Caco-2 (cell line): ENCODE measurements around the gene AFTPH. TPM values are rescaled to one million over a fixed set of nuclear protein-coding genes. Genes with fewer than 3 reads are reported as not detected.
A peak's percentile ranks its signal among the peaks of the same experiment; 100 is the strongest.

ENCODE experiments used
- Bru-seq: library from RNA; stranded (reverse); fragments of 400-500 nt; gene quantifications from one replicate; lab custom pipeline; 2021; lab: Mats Ljungman, UMichigan
- BruChase-seq, 2 experiments: library from RNA; stranded (reverse); fragments of 400-500 nt; gene quantifications; one replicate each; lab custom pipeline; 2021; lab: Mats Ljungman, UMichigan
- BruUV-seq: library from RNA; stranded (reverse); fragments of 400-500 nt; replicated peaks from 2 replicates; lab custom pipeline; 2021; lab: Mats Ljungman, UMichigan
- CTCF ChIA-PET: fragments of 300-600 bp; sonication (Branson Sonifier 250); formaldehyde crosslinking; loops from one replicate; lab custom pipeline; 2022; ENCODE audit warnings: antibody characterized with exemption; lab: Charles Lee
- POLR2A ChIA-PET: fragments of 300-600 bp; sonication (Branson Sonifier 250); formaldehyde crosslinking; loops from one replicate; lab custom pipeline; 2022; ENCODE audit warnings: antibody characterized with exemption; lab: Charles Lee
- DNase-seq, 2 experiments: peaks; one replicate each; pipeline versions ENCODE4 v3.0.0 to v3.0.0-alpha.2; 2020 to 2022
- H3K27me3 ChIP-seq: replicated peaks from 2 replicates; pipeline ENCODE4 v1.6.0; 2011; ENCODE audit warnings: low read length; ENCODE audit not compliant: control insufficient read depth, insufficient read depth
- H3K36me3 ChIP-seq: 2 replicates; pipeline ENCODE4 v1.5.1; 2011; ENCODE audit warnings: low read length; ENCODE audit not compliant: control insufficient read depth, insufficient read depth
- H3K4me1 ChIP-seq: fragments of 250-450 bp; sonication (Bioruptor Pico); 2 replicates; pipeline ENCODE4 v1.5.1; 2020; ENCODE audit warnings: mild to moderate bottlenecking
- H3K4me3 ChIP-seq: 2 replicates; pipeline ENCODE4 v1.5.1; 2011; ENCODE audit warnings: low read depth, mild to moderate bottlenecking, control low read depth, low read length
- H3K9me3 ChIP-seq: fragments of 250-450 bp; sonication (Bioruptor Pico); 2 replicates; pipeline ENCODE4 v1.5.1; 2020; ENCODE audit warnings: mild to moderate bottlenecking, moderate library complexity
- H3K27ac Mint-ChIP-seq: one replicate; pipeline ENCODE4 v1.8.0; 2022; ENCODE audit warnings: mixed read lengths; ENCODE audit not compliant: unreplicated experiment
- H3K27me3 Mint-ChIP-seq: one replicate; pipeline ENCODE4 v1.8.0; 2022; ENCODE audit warnings: mixed read lengths; ENCODE audit not compliant: insufficient read depth, unreplicated experiment
- H3K36me3 Mint-ChIP-seq: one replicate; pipeline ENCODE4 v1.8.0; 2022; ENCODE audit warnings: mild to moderate bottlenecking, mixed read lengths; ENCODE audit not compliant: insufficient read depth, unreplicated experiment
- H3K4me1 Mint-ChIP-seq: one replicate; pipeline ENCODE4 v1.8.0; 2022; ENCODE audit warnings: low read depth, mixed read lengths; ENCODE audit not compliant: unreplicated experiment
- H3K4me3 Mint-ChIP-seq: one replicate; pipeline ENCODE4 v1.8.0; 2022; ENCODE audit warnings: mild to moderate bottlenecking, moderate library complexity, mixed read lengths; ENCODE audit not compliant: unreplicated experiment
- H3K9me3 Mint-ChIP-seq: one replicate; pipeline ENCODE4 v1.8.0; 2022; ENCODE audit warnings: mixed read lengths; ENCODE audit not compliant: unreplicated experiment
- CTCF ChIP-seq, 2 experiments: fragments of 200-600 bp in 1 of 2; IDR thresholded peaks; 1 replicate in 1 of 2; 2 replicates in 1 of 2; pipeline versions ENCODE4 v1.5.1 to v1.8.0; 2011 to 2022; ENCODE audit warnings: antibody characterized with exemption in 1 of 2, control low read depth in 1 of 2, inconsistent platforms in 1 of 2, low read depth in 1 of 2, low read length in 1 of 2, mild to moderate bottlenecking in 1 of 2, moderate library complexity in 1 of 2; ENCODE audit not compliant: insufficient read depth in 1 of 2, severe bottlenecking in 1 of 2, unreplicated experiment in 1 of 2
- intact Hi-C: fragments of 100-400 bp; cut with micrococcal nuclease; formaldehyde crosslinking; loops from one replicate; pipeline ENCODE4 v1.10.0; 2022; ENCODE audit not compliant: unreplicated experiment
- long read RNA-seq: library from polyadenylated mRNA; stranded (forward); transcript quantifications from one replicate; pipeline ENCODE4 v2.0.0, GENCODE V29; 2022
- total RNA-seq: library from RNA; stranded (reverse); gene quantifications from 2 replicates; pipeline ENCODE4 v1.2.3, GENCODE V29; 2022

The AFTPH gene
- 29.3 and 30.1 TPM in 2 replicates for total RNA-seq
- percentile 88 among the genes with signal in this experiment for Bru-seq, nascent RNA
- percentile 82 among the genes with signal in this experiment for BruChase-seq, experiment 1, labeled RNA remaining after a 2-hour chase
- BruChase-seq, experiment 2, labeled RNA remaining after a 6-hour chase, result percentile 72 among the genes with signal in this experiment
- long read RNA-seq, full-length matches to known transcripts, result 6 of 20 reads
- long read RNA-seq, partial matches to known transcripts, result 4 of 20 reads
- long read RNA-seq, other reads (novel, unspliced or antisense), result 10 of 20 reads

GRCh38 chr2:64523666-64524603 is at the start of gene AFTPH:
Gene AFTPH (plus strand): TSS chr2:64524328. CDS start chr2:64551475, 27,147 bp downstream.
- Mint-ChIP-seq H3K36me3 (peaks cover 15% of the 10 kb centered on the region), H3K27me3 (peaks cover 2% of the 10 kb centered on the region), H3K27ac (peak within 1 kb of the TSS; percentile 94), H3K4me3 (peak within 1 kb of the TSS; percentile 87), H3K9me3 (no peaks in the 10 kb centered on the region), H3K4me1 (no peaks in the 10 kb centered on the region)
- H3K27me3 ChIP-seq, result no peaks in the 10 kb centered on the region
- CTCF ChIA-PET, result interaction anchor here (0.6 to 1.9 kb wide), 13 partner anchors 9 to 394 kb away, joined by 3 to 11 read pairs (median 5); no protein-coding TSS in a partner anchor
- peaks cover 4% of the 10 kb centered on the region; the same call in 1 of the 2 replicates for H3K4me1 ChIP-seq
- H3K9me3 ChIP-seq, result no peaks in the 10 kb centered on the region
- TF ChIP-seq CTCF (IDR thresholded peaks at IDR 0.05; ENCODE audit: insufficient read depth in 1 of 2, low read depth in 1 of 2, low read length in 1 of 2, severe bottlenecking in 1 of 2, unreplicated experiment in 1 of 2), result no peak
- POLR2A ChIA-PET, result interaction anchor here (0.7 to 1.7 kb wide), 5 partner anchors 9 to 533 kb away, joined by 3 to 11 read pairs (median 4); partner anchors contain the start of genes LGALSL and SERTAD2
- intact Hi-C loops, result loop anchor here (1.0 to 10.0 kb wide), 5 partner anchors 71 to 349 kb away; partner anchors contain the start of gene SERTAD2
- H3K4me3 ChIP-seq, result peak within 1 kb of the TSS; percentile 95
- DNase-seq, result peak; percentile 99 to 100
- H3K36me3 ChIP-seq, result no peaks in the 10 kb centered on the region
- BruUV-seq, result TSS peak; percentile 97

GRCh38 chr2:64474636-64475035 is 49.5 kb upstream of the AFTPH start:
- BruUV-seq, result no TSS peak
- no peak for TF ChIP-seq CTCF (IDR thresholded peaks at IDR 0.05; ENCODE audit: insufficient read depth in 1 of 2, low read depth in 1 of 2, low read length in 1 of 2, severe bottlenecking in 1 of 2, unreplicated experiment in 1 of 2)
- H3K4me1 Mint-ChIP-seq, result peaks cover 3% of the 10 kb centered on the region
- ChIA-PET CTCF (no interaction called here), POLR2A (no interaction called here)
- no peak overlapping the region for H3K27ac Mint-ChIP-seq
- Histone ChIP-seq H3K4me1 (0 out of 2 replicates have a peak, but pooled peaks cover 4% of the 10 kb centered on the region), H3K27me3 (no peaks in the 10 kb centered on the region), H3K9me3 (no peaks in the 10 kb centered on the region), H3K4me3 (no peak overlapping the region), H3K36me3 (no peaks in the 10 kb centered on the region)
- H3K36me3 Mint-ChIP-seq, result no peaks in the 10 kb centered on the region
- H3K9me3 Mint-ChIP-seq, result no peaks in the 10 kb centered on the region
- H3K27me3 Mint-ChIP-seq, result no peaks in the 10 kb centered on the region
- DNase-seq, result no peak
- H3K4me3 Mint-ChIP-seq, result no peak overlapping the region
- intact Hi-C loops, result no loop called here

GRCh38 chr2:64477037-64477436 is 47.1 kb upstream of the AFTPH start:
- Mint-ChIP-seq H3K27ac (no peak overlapping the region), H3K4me1 (peaks cover 14% of the 10 kb centered on the region), H3K4me3 (no peak overlapping the region), H3K36me3 (no peaks in the 10 kb centered on the region), H3K27me3 (no peaks in the 10 kb centered on the region), H3K9me3 (no peaks in the 10 kb centered on the region)
- no peak for TF ChIP-seq CTCF (IDR thresholded peaks at IDR 0.05; ENCODE audit: insufficient read depth in 1 of 2, low read depth in 1 of 2, low read length in 1 of 2, severe bottlenecking in 1 of 2, unreplicated experiment in 1 of 2)
- ChIA-PET CTCF (no interaction called here), POLR2A (no interaction called here)
- no peaks in the 10 kb centered on the region for H3K36me3 ChIP-seq
- H3K4me3 ChIP-seq, result no peak overlapping the region
- intact Hi-C loops, result no loop called here
- no TSS peak for BruUV-seq
- 0 out of 2 replicates have a peak, but pooled peaks cover 7% of the 10 kb centered on the region for H3K4me1 ChIP-seq
- H3K27me3 ChIP-seq, result no peaks in the 10 kb centered on the region
- DNase-seq, result no peak
- no peaks in the 10 kb centered on the region for H3K9me3 ChIP-seq
